Trophoblast cell (in vitro differentiated cells and primary cell): ENCODE data around the gene ARHGAP26.
A peak's percentile ranks its signal among the peaks of the same experiment; 100 is the strongest.

ENCODE experiments used
- DNase-seq, 2 donors: peaks; one replicate each; pipeline ENCODE4 v3.0.0-alpha.2; 2016
- H2AFZ ChIP-seq: 2 replicates; pipeline ENCODE4 v1.6.1; 2013; ENCODE audit warnings: low read length, moderate library complexity, mild to moderate bottlenecking; ENCODE audit not compliant: insufficient read depth, poor library complexity
- H2AK5ac ChIP-seq: 2 replicates; pipeline ENCODE4 v1.6.1; 2013; ENCODE audit warnings: mild to moderate bottlenecking, low read length
- H2BK120ac ChIP-seq: 2 replicates; pipeline ENCODE4 v1.6.1; 2013; ENCODE audit warnings: low read length, mild to moderate bottlenecking, moderate library complexity; ENCODE audit not compliant: insufficient read depth, poor library complexity
- H2BK12ac ChIP-seq: 2 replicates; pipeline ENCODE4 v1.6.1; 2013; ENCODE audit warnings: mild to moderate bottlenecking, low read length, moderate library complexity
- H2BK5ac ChIP-seq: 2 replicates; pipeline ENCODE4 v1.6.1; 2013; ENCODE audit warnings: low read length, low read depth, moderate library complexity, mild to moderate bottlenecking; ENCODE audit not compliant: poor library complexity
- H3K14ac ChIP-seq: 2 replicates; pipeline ENCODE4 v1.6.1; 2013; ENCODE audit warnings: mild to moderate bottlenecking, low read length
- H3K18ac ChIP-seq: 2 replicates; pipeline ENCODE4 v1.6.1; 2013; ENCODE audit warnings: mild to moderate bottlenecking, low read length
- H3K23ac ChIP-seq: 2 replicates; pipeline ENCODE4 v1.6.1; 2013; ENCODE audit warnings: low read length
- H3K27ac ChIP-seq: 2 replicates; pipeline ENCODE4 v1.5.1; 2013; ENCODE audit warnings: low read depth, mild to moderate bottlenecking, inconsistent platforms, low read length, moderate library complexity
- H3K27me3 ChIP-seq: 2 replicates; pipeline ENCODE4 v1.6.1; 2013; ENCODE audit warnings: inconsistent platforms, mild to moderate bottlenecking, low read length, moderate library complexity; ENCODE audit not compliant: insufficient read depth
- H3K36me3 ChIP-seq, 2 experiments: 1 replicate in 1 of 2; 2 replicates in 1 of 2; pipeline ENCODE4 v1.6.1; 2013; ENCODE audit warnings: low read length in 2 of 2, mild to moderate bottlenecking in 2 of 2, moderate library complexity in 1 of 2; ENCODE audit not compliant: insufficient read depth in 2 of 2, control insufficient read depth in 1 of 2
- H3K4ac ChIP-seq: 2 replicates; pipeline ENCODE4 v1.6.1; 2013; ENCODE audit warnings: low read depth, mild to moderate bottlenecking, low read length, moderate library complexity
- H3K4me1 ChIP-seq, 2 experiments: 1 replicate in 1 of 2; 2 replicates in 1 of 2; pipeline ENCODE4 v1.6.1; 2013; ENCODE audit warnings: low read length in 2 of 2, mild to moderate bottlenecking in 2 of 2, moderate library complexity in 1 of 2; ENCODE audit not compliant: insufficient read depth in 2 of 2, control insufficient read depth in 1 of 2
- H3K4me2 ChIP-seq: 2 replicates; pipeline ENCODE4 v1.6.1; 2013; ENCODE audit warnings: inconsistent platforms, mild to moderate bottlenecking, low read length, moderate library complexity
- H3K4me3 ChIP-seq: 2 replicates; pipeline ENCODE4 v1.5.1; 2013; ENCODE audit warnings: mild to moderate bottlenecking, low read depth, low read length, inconsistent platforms
- H3K79me1 ChIP-seq: one replicate; pipeline ENCODE4 v1.6.1; 2013; ENCODE audit warnings: low read length
- H3K79me2 ChIP-seq: 2 replicates; pipeline ENCODE4 v1.6.1; 2013; ENCODE audit warnings: low read length, mild to moderate bottlenecking; ENCODE audit not compliant: control insufficient read depth, insufficient read depth, poor library complexity
- H3K9ac ChIP-seq: 2 replicates; pipeline ENCODE4 v1.6.1; 2013; ENCODE audit warnings: mild to moderate bottlenecking, low read length
- H3K9me3 ChIP-seq: 2 replicates; pipeline ENCODE4 v1.6.1; 2013; ENCODE audit warnings: low read depth, mild to moderate bottlenecking, control low read depth, inconsistent platforms, low read length; ENCODE audit not compliant: insufficient read depth
- H4K12ac ChIP-seq: 2 replicates; pipeline ENCODE4 v1.6.1; 2013; ENCODE audit warnings: low read depth, mild to moderate bottlenecking, low read length, moderate library complexity
- H4K8ac ChIP-seq: 2 replicates; pipeline ENCODE4 v1.6.1; 2013; ENCODE audit warnings: low read depth, mild to moderate bottlenecking, low read length, moderate library complexity
- H4K91ac ChIP-seq: one replicate; pipeline ENCODE4 v1.6.1; 2013; ENCODE audit warnings: low read depth, mild to moderate bottlenecking, low read length, moderate library complexity
- WGBS: extraction: QIAGEN DNeasy Blood & Tissue Kit; methylation state at CpG from one replicate; pipeline ENCODE4 v1.1.7; 2013; ENCODE audit warnings: missing lambda C conversion rate; ENCODE audit not compliant: insufficient read length, insufficient coverage; ENCODE audit errors: extremely low coverage; 5-methylcytosine and 5-hydroxymethylcytosine counted together

Gene ARHGAP26

GRCh38 chr5:143139585-143139984 lies 369.4 kb downstream of the ARHGAP26 start:
- Histone ChIP-seq H3K9me3 (no peaks in the 10 kb centered on the region), H3K23ac (no peak overlapping the region)
- no CpG with 5 or more reads among the region's 9 CpGs for WGBS

GRCh38 chr5:143140492-143141203 lies 370.5 kb downstream of the ARHGAP26 start:
- no CpG with 5 or more reads among the region's 9 CpGs for WGBS
- Histone ChIP-seq H3K4me3 (no peak overlapping the region), H3K18ac (no peak overlapping the region)

More at GRCh38 chr5:143139585-143139984, 369.4 kb downstream of the ARHGAP26 start:
- peaks cover 2 to 3% of the 10 kb centered on the region in 2 experiments for H3K4me1 ChIP-seq
- no peak overlapping the region for H3K9ac ChIP-seq
- H3K14ac ChIP-seq = no peak overlapping the region
- no peak overlapping the region for H2AK5ac ChIP-seq
- no peak overlapping the region for H3K4ac ChIP-seq
- no peak overlapping the region for H3K4me3 ChIP-seq
- H3K18ac ChIP-seq = no peak overlapping the region
- H2BK12ac ChIP-seq = no peak overlapping the region
- no peak overlapping the region for H3K27ac ChIP-seq
- no peak overlapping the region for H4K8ac ChIP-seq
- H3K36me3 ChIP-seq = no peaks in the 10 kb centered on the region
- no peaks in the 10 kb centered on the region for H3K79me2 ChIP-seq
- H3K79me1 ChIP-seq = no peaks in the 10 kb centered on the region
- no peak overlapping the region for H3K4me2 ChIP-seq
- H2AFZ ChIP-seq = no peak overlapping the region
- H2BK5ac ChIP-seq = no peak overlapping the region
- DNase-seq = no peak
- no peaks in the 10 kb centered on the region for H3K27me3 ChIP-seq
- no peak overlapping the region for H4K12ac ChIP-seq
- H2BK120ac ChIP-seq = no peak overlapping the region
- no peak overlapping the region for H4K91ac ChIP-seq

GRCh38 chr5:143141652-143142051 lies 371.5 kb downstream of the ARHGAP26 start:
- no CpG with 5 or more reads among the region's 6 CpGs for WGBS
- H3K14ac ChIP-seq = no peak overlapping the region
- no peak overlapping the region for H3K4me2 ChIP-seq
- no peak overlapping the region for H2AFZ ChIP-seq
- H3K27ac ChIP-seq = no peak overlapping the region
- H3K9ac ChIP-seq = no peak overlapping the region
- H3K4ac ChIP-seq = no peak overlapping the region
- peaks cover 0 to 3% of the 10 kb centered on the region in 2 experiments for H3K4me1 ChIP-seq
- no peaks in the 10 kb centered on the region for H3K36me3 ChIP-seq
- no peak overlapping the region for H4K12ac ChIP-seq
- H3K4me3 ChIP-seq = no peak overlapping the region
- H4K8ac ChIP-seq = no peak overlapping the region
- no peak overlapping the region for H2BK120ac ChIP-seq
- no peaks in the 10 kb centered on the region for H3K79me1 ChIP-seq
- H3K79me2 ChIP-seq = no peaks in the 10 kb centered on the region
- no peak overlapping the region for H3K18ac ChIP-seq
- no peak overlapping the region for H2AK5ac ChIP-seq
- H2BK12ac ChIP-seq = no peak overlapping the region
- H3K9me3 ChIP-seq = no peaks in the 10 kb centered on the region
- H2BK5ac ChIP-seq = no peak overlapping the region
- H3K27me3 ChIP-seq = no peaks in the 10 kb centered on the region
- no peak overlapping the region for H4K91ac ChIP-seq
- no peak overlapping the region for H3K23ac ChIP-seq
- DNase-seq = no peak

More at GRCh38 chr5:143140492-143141203, 370.5 kb downstream of the ARHGAP26 start:
- no peak overlapping the region for H3K14ac ChIP-seq
- H2BK5ac ChIP-seq = no peak overlapping the region
- peaks cover 2 to 3% of the 10 kb centered on the region in 2 experiments for H3K4me1 ChIP-seq
- no peak overlapping the region for H4K8ac ChIP-seq
- H3K27ac ChIP-seq = no peak overlapping the region
- H2AK5ac ChIP-seq = no peak overlapping the region
- H2BK120ac ChIP-seq = no peak overlapping the region
- H3K4ac ChIP-seq = no peak overlapping the region
- no peaks in the 10 kb centered on the region for H3K79me2 ChIP-seq
- no peaks in the 10 kb centered on the region for H3K9me3 ChIP-seq
- no peak overlapping the region for H3K9ac ChIP-seq
- no peak overlapping the region for H2AFZ ChIP-seq
- H2BK12ac ChIP-seq = no peak overlapping the region
- DNase-seq = no peak
- H4K12ac ChIP-seq = no peak overlapping the region
- H3K27me3 ChIP-seq = no peaks in the 10 kb centered on the region
- H3K4me2 ChIP-seq = no peak overlapping the region
- H3K79me1 ChIP-seq = no peaks in the 10 kb centered on the region
- no peak overlapping the region for H3K23ac ChIP-seq
- no peaks in the 10 kb centered on the region for H3K36me3 ChIP-seq
- H4K91ac ChIP-seq = no peak overlapping the region

GRCh38 chr5:143142596-143143435 lies 372.6 kb downstream of the ARHGAP26 start:
- no peak overlapping the region for H3K4ac ChIP-seq
- H4K12ac ChIP-seq = no peak overlapping the region
- H3K4me1 ChIP-seq = peaks cover 0 to 3% of the 10 kb centered on the region in 2 experiments
- no CpG with 5 or more reads among the region's 8 CpGs for WGBS
- H3K36me3 ChIP-seq = no peaks in the 10 kb centered on the region
- H2AFZ ChIP-seq = no peak overlapping the region
- no peak overlapping the region for H2BK5ac ChIP-seq
- no peaks in the 10 kb centered on the region for H3K27me3 ChIP-seq
- H2AK5ac ChIP-seq = no peak overlapping the region
- no peak overlapping the region for H2BK12ac ChIP-seq
- H4K91ac ChIP-seq = no peak overlapping the region
- no peak overlapping the region for H3K18ac ChIP-seq
- H3K9ac ChIP-seq = no peak overlapping the region
- no peak overlapping the region for H4K8ac ChIP-seq
- H3K79me1 ChIP-seq = no peaks in the 10 kb centered on the region
- no peak overlapping the region for H3K27ac ChIP-seq
- no peaks in the 10 kb centered on the region for H3K9me3 ChIP-seq
- no peak overlapping the region for H3K4me2 ChIP-seq
- no peak overlapping the region for H3K4me3 ChIP-seq
- no peak overlapping the region for H3K14ac ChIP-seq
- no peak overlapping the region for H3K23ac ChIP-seq
- DNase-seq = peak in 1 of 2 donors; percentile 18
- no peak overlapping the region for H2BK120ac ChIP-seq
- no peaks in the 10 kb centered on the region for H3K79me2 ChIP-seq
